ENCODE data around the gene IL1RAPL2. TPM values are rescaled to one million over a fixed set of nuclear protein-coding genes. Genes with fewer than 3 reads are reported as not detected.

Gene IL1RAPL2
- total RNA-seq, 1 donor from 2014 or later: not detected

GRCh38 chrX:105307762-105308161, 741.8 kb downstream of the IL1RAPL2 start:
- H3K36me3 ChIP-seq: no peaks in the 10 kb centered on the region
- no peak for DNase-seq
- H3K27me3 ChIP-seq (ENCODE audit: low read depth): no peaks in the 10 kb centered on the region
- no peaks in the 10 kb centered on the region for H3K4me1 ChIP-seq
- no peak overlapping the region for H3K27ac ChIP-seq (replicated peaks)
- no peaks in the 10 kb centered on the region for H3K9me3 ChIP-seq (replicated peaks)
- no peak overlapping the region for H3K4me3 ChIP-seq
- TF ChIP-seq CTCF (IDR thresholded peaks at IDR 0.05; ENCODE audit: borderline replicate concordance): no peak
- intact Hi-C loops (cut with micrococcal nuclease): no loop called here

DNA sequence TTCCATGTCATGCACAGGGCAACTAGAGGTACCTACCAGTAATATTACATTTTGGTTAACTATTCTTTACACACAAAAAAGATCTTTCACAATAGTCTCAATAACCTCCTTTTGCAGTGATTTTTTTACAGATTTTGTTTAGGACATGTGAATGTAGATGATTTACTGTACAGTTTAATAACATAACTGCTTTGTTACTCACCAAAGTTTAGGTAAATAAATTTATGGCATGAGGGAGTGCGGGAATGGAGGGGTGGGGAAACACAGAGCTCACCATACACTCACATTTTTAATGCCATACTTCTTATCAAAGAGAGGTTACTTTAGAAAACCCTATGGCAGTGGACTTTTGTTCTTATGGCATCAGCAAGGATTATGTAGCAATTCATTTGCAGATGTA, 747.6 kb downstream of the IL1RAPL2 start:
- no peak for TF ChIP-seq CTCF (IDR thresholded peaks at IDR 0.05; ENCODE audit: borderline replicate concordance)
- Histone ChIP-seq H3K36me3 (no peaks in the 10 kb centered on the region), H3K27ac (replicated peaks) (no peak overlapping the region), H3K4me1 (no peaks in the 10 kb centered on the region), H3K4me3 (no peak overlapping the region), H3K9me3 (replicated peaks) (no peaks in the 10 kb centered on the region), H3K27me3 (ENCODE audit: low read depth) (no peaks in the 10 kb centered on the region)
- intact Hi-C loops (cut with micrococcal nuclease): no loop called here
- no peak for DNase-seq

GRCh38 chrX:105314458-105314857, 748.5 kb downstream of the IL1RAPL2 start:
- H3K27me3 ChIP-seq (ENCODE audit: low read depth): no peaks in the 10 kb centered on the region
- DNase-seq: no peak
- H3K4me3 ChIP-seq: no peak overlapping the region
- intact Hi-C loops (cut with micrococcal nuclease): no loop called here
- TF ChIP-seq CTCF (IDR thresholded peaks at IDR 0.05; ENCODE audit: borderline replicate concordance): no peak
- H3K36me3 ChIP-seq: no peaks in the 10 kb centered on the region
- no peaks in the 10 kb centered on the region for H3K9me3 ChIP-seq (replicated peaks)
- no peaks in the 10 kb centered on the region for H3K4me1 ChIP-seq
- H3K27ac ChIP-seq (replicated peaks): no peak overlapping the region

DNA sequence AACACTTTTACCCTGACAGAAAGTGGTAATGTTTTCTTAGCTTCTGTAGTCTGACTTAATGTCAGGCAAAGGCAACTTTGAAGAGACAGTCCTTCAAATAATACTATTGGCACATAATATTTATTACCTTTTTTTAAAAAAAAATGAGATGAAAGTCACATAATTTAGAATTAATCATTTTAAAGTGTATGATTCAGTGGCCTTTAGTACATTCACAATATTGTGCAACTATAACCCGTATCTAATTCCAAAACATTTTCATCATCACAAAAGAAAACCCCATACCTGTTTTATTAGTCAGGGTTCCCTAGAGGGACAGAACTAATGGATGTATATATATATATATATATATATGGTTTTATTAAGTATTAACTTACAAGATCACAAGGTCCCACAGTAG, 749.2 kb downstream of the IL1RAPL2 start:
- TF ChIP-seq CTCF (IDR thresholded peaks at IDR 0.05; ENCODE audit: borderline replicate concordance): no peak
- no peaks in the 10 kb centered on the region for H3K9me3 ChIP-seq (replicated peaks)
- H3K27me3 ChIP-seq (ENCODE audit: low read depth): no peaks in the 10 kb centered on the region
- no peak for DNase-seq
- H3K36me3 ChIP-seq: no peaks in the 10 kb centered on the region
- H3K4me3 ChIP-seq: no peak overlapping the region
- no peak overlapping the region for H3K27ac ChIP-seq (replicated peaks)
- intact Hi-C loops (cut with micrococcal nuclease): no loop called here
- H3K4me1 ChIP-seq: no peaks in the 10 kb centered on the region

- Histone ChIP-seq H3K36me3 (no peaks in the 10 kb centered on the region), H3K9me3 (replicated peaks) (no peaks in the 10 kb centered on the region), H3K4me1 (no peaks in the 10 kb centered on the region), H3K4me3 (no peak overlapping the region), H3K27ac (replicated peaks) (no peak overlapping the region), H3K27me3 (ENCODE audit: low read depth) (no peaks in the 10 kb centered on the region)
- intact Hi-C loops (cut with micrococcal nuclease): no loop called here
- no peak for TF ChIP-seq CTCF (IDR thresholded peaks at IDR 0.05; ENCODE audit: borderline replicate concordance)
- DNase-seq: no peak
Measured at GRCh38 chrX:105317117-105317516, 751.1 kb downstream of the IL1RAPL2 start.

DNA sequence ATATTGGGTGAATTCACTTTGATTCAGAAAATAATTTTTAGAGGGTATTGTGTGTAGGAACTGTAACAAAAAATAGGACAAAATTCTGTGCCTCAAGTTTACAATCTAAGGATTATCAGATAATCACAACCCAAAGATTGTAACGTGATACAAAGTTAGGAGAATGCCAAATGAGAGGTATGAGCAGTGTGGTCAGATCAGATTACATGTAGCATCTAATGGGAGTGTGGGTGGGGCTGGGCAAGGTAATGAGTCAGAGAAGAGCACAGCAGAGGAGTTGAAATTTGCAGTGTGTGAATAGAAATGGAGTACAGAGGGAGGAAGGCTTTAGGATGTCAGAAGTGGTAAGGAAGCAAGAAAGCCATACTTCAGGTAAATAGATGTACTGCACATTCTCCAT, 757.9 kb downstream of the IL1RAPL2 start:
- Histone ChIP-seq H3K27me3 (ENCODE audit: low read depth) (no peaks in the 10 kb centered on the region), H3K27ac (replicated peaks) (no peak overlapping the region), H3K4me3 (no peak overlapping the region), H3K9me3 (replicated peaks) (no peaks in the 10 kb centered on the region), H3K36me3 (no peaks in the 10 kb centered on the region), H3K4me1 (no peaks in the 10 kb centered on the region)
- intact Hi-C loops (cut with micrococcal nuclease): no loop called here
- TF ChIP-seq CTCF (IDR thresholded peaks at IDR 0.05; ENCODE audit: borderline replicate concordance): no peak
- no peak for DNase-seq

Data from left ventricle myocardium inferior (tissue), 1 donor.